ACC112 (cell line): Measurements from ENCODE around the gene CDK5R2.

Experiments used
- H2AFZ ChIP-seq: fragments of 200-600 bp; sonication (generic); one replicate; pipeline ENCODE4 v1.6.0; 2017; ENCODE audit warnings: antibody characterized with exemption, low read length; ENCODE audit not compliant: unreplicated experiment
- H3K27ac ChIP-seq: fragments of 200-600 bp; sonication (generic); 2 replicates; pipeline ENCODE4 v1.5.1; 2014; ENCODE audit warnings: low read depth, mild to moderate bottlenecking, antibody characterized with exemption, low read length, moderate library complexity
- H3K27me3 ChIP-seq: fragments of 200-600 bp; sonication (generic); 2 replicates; pipeline ENCODE4 v1.6.1; 2014; ENCODE audit warnings: mild to moderate bottlenecking, antibody characterized with exemption, low read length, moderate library complexity, mixed read lengths; ENCODE audit not compliant: insufficient read depth
- H3K36me3 ChIP-seq: fragments of 200-600 bp; sonication (generic); 2 replicates; pipeline ENCODE4 v1.6.1; 2016; ENCODE audit warnings: mild to moderate bottlenecking, antibody characterized with exemption, low read length, moderate library complexity, mixed read lengths; ENCODE audit not compliant: insufficient read depth
- H3K4me1 ChIP-seq: fragments of 200-600 bp; sonication (generic); one replicate; pipeline ENCODE4 v1.6.1; 2016; ENCODE audit warnings: low read length, mixed read lengths; ENCODE audit not compliant: insufficient read depth, unreplicated experiment, control insufficient read depth
- H3K4me3 ChIP-seq: fragments of 200-600 bp; sonication (generic); 2 replicates; pipeline ENCODE4 v1.5.1; 2014; ENCODE audit warnings: mild to moderate bottlenecking, low read depth, low read length
- H3K79me2 ChIP-seq: fragments of 200-600 bp; sonication (generic); one replicate; pipeline ENCODE4 v1.6.0; 2016; ENCODE audit warnings: low read length; ENCODE audit not compliant: control insufficient read depth, unreplicated experiment, insufficient read depth

CDK5R2 gene

DNA sequence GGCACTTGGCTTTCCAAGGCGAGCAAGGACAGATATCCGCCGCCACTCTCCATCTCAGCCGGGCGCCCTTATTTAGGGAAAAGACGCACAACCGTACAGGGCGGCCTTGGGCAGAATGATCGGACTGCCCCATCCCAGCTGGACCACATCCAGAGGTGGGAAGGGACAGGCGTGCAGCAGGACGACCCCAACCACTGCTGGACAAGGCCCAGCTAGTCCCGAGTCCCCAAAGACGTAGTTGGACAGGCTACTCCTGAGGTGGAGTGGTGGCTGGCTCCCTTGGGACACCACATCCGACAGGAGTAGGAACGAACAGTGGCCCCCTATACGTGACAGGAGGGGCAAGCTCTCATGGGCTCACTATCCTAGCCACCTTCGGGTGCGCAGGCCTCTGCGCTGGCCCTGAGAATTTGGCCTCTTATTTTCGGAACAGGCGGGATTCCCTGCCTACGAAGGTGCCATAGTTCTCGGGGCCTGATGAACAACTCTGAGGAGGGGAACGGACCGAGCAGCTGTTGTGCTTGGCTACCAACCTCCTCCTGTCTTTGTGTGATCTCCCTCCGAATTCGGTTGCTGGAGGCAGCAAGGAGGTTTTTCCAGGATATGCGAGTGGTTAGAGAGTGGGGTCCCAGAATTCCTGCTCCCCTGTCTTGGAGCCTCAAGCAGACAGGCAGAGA, 23.3 kb downstream of the CDK5R2 start:
- Histone ChIP-seq H3K36me3 (no peaks in the 10 kb centered on the region), H3K4me1 (no peaks in the 10 kb centered on the region), H3K79me2 (no peaks in the 10 kb centered on the region), H3K27me3 (peaks cover 82% of the 10 kb centered on the region), H3K4me3 (no peak overlapping the region; the same call in 1 of the 2 replicates), H3K27ac (no peak overlapping the region), H2AFZ (no peak overlapping the region)

DNA sequence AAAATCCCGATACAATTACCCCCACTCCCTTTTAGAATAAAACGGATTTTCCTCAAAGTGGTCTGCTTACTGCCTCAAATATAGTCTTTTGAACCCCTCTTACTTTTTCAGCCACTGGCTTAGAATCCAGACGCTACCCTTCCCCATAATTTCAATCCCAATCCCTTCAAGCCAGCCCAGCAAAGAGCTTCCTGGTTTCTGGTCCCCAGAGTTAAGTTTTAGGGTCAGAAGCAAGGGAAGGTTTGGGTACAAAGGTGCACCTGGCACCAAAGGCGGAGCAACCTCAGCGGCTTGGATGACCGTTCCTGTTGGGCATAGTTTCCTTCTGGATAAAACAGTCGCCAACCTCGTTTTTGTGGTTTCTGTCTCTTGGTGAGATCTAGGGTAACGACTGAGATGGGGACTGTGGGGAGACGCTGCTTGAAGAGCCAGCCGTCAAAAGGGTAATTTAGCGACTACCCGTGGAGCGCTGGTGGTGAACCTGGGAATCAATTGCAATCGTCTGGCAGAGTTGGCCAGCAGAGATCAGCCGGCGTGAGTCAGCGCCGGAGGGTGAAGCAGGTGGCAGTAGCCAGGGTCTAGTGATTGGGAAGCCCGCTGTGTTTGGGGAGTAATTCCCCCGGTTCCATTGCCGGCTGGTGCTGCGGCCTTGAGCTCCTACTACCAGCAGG, 23.9 kb downstream of the CDK5R2 start:
- Histone ChIP-seq H3K36me3 (no peaks in the 10 kb centered on the region), H3K4me1 (no peaks in the 10 kb centered on the region), H2AFZ (no peak overlapping the region), H3K79me2 (no peaks in the 10 kb centered on the region), H3K4me3 (no peak overlapping the region), H3K27ac (no peak overlapping the region), H3K27me3 (peaks cover 82% of the 10 kb centered on the region)

DNA sequence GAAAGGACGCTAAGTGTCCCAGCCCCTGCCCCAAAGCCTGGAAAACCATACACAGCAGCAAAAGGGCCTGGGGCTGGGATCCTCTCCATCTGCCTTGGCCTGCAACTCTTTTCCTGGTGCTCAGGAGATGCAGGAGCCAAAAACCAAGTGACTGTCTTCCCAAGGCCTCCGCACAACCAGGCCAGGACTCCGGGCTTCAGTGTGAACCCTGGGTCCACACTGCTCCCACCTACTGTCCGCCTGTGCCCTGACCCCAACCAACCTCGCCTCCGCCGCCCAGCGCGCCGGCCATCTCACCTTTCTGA, 24.4 kb downstream of the CDK5R2 start:
- H3K79me2 ChIP-seq: no peaks in the 10 kb centered on the region
- no peak overlapping the region for H3K27ac ChIP-seq
- no peaks in the 10 kb centered on the region for H3K36me3 ChIP-seq
- peaks cover 84% of the 10 kb centered on the region for H3K27me3 ChIP-seq
- H2AFZ ChIP-seq: no peak overlapping the region
- H3K4me1 ChIP-seq: no peaks in the 10 kb centered on the region
- no peak overlapping the region for H3K4me3 ChIP-seq

DNA sequence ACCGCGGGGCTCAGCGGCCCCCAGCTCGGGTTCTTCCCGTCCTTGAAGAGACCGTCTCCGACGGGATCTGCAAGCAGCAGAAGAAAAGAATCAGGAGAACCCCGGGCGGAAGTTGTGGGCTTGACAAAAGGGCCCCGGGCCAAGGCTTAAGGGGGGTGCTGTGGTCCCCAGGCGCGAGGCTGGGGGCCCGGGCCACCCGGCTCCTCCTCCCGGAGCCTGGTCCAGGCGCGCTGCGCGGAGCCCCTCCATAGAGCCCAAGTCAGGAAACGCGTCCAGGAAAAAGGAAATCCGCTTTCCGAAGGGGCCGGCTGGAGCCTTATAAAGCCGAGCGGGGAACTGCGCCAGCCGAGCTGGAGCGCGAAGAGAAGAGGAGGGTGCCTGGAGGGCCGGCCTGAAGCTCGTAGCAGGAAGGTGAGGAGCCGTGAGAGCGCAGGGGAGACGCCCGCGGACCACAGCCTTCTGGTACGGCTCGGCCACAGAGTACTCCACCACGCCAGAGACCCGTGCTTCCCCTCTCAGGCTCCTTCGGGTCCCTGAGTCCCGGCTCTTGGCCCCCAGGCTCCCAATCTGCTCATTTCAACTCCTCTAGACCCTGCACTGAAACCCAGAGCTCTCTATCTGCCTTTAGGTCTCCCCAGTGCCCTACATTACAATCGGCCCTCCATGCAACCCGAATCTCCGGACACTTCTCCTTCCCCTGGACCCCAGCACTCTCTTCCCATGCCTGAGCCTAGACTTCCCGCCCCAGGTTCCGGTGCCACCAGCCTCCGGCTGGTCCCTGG, 25.0 kb downstream of the CDK5R2 start:
- H3K27me3 ChIP-seq: peaks cover 89% of the 10 kb centered on the region
- H3K27ac ChIP-seq: no peak overlapping the region
- peak overlapping the region; percentile 11 for H2AFZ ChIP-seq
- no peak overlapping the region for H3K4me3 ChIP-seq
- no peaks in the 10 kb centered on the region for H3K79me2 ChIP-seq
- no peaks in the 10 kb centered on the region for H3K36me3 ChIP-seq
- no peaks in the 10 kb centered on the region for H3K4me1 ChIP-seq

DNA sequence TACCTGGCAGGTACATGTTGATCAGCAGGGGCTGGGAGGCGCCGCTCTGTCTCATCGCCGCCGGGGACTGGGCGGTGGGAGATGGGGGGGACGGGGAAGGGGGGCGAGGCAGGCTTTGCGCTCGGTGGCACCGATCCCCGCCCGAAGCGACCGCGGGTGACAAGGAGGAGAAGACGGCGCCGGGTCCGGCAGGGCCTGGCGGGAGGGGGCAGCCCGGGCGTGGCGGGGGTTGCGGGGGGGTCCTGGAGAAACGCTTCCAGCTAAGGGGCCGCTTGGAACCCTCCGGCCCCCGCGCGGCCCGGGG, 25.5 kb downstream of the CDK5R2 start, which contains the start of gene FEV:
FEV (minus strand) TSS at position 164 of the 304 bp plus-strand sequence; CDS start at position 55, 109 bp downstream.
- no peaks in the 10 kb centered on the region for H3K36me3 ChIP-seq
- peaks cover 95% of the 10 kb centered on the region for H3K27me3 ChIP-seq
- H2AFZ ChIP-seq: peak within 1 kb of the TSS; percentile 11
- no peaks in the 10 kb centered on the region for H3K79me2 ChIP-seq
- no peak within 1 kb of the TSS for H3K4me3 ChIP-seq
- H3K27ac ChIP-seq: no peak within 1 kb of the TSS
- H3K4me1 ChIP-seq: no peaks in the 10 kb centered on the region

DNA sequence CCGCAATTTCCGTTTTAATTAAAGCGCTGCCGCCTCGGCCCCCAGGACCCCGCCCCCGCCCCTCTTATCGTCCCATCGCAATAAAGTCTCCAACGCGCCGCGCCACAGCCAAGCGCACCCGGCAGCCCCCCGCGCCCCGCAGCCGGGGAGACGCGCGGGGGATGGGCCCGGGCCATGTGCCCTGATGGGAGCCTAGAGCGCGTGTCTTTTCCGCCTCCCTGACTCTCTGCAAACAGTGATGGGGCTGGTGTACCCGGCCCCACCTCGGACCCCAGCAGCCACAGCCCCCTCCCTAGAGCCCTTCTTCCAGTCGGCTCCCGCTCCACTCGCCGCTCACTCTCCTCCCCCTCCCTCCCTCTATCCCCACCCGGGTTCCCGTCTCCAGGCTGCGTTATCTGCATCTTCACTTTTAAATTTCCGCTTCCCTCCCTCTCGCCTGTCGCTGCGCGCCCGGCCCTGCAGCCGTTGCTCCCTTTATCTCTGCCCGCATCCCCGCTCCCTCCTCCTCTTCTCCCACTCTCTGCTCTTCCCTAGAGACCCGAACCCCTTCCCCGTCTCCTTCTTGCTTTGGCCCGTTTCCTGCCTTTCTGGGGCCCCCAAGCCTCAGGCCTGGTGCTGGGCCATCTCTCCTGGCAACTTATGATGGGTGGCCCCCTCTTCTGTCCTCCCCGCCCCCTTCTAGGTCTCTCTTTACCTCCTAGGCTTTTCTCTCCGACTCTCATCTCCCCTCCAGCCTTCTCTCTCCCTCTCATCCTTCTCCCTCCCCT, 26.0 kb downstream of the CDK5R2 start:
- Histone ChIP-seq H3K27ac (no peak overlapping the region), H3K79me2 (no peaks in the 10 kb centered on the region), H3K27me3 (peaks cover 98% of the 10 kb centered on the region), H3K4me1 (no peaks in the 10 kb centered on the region), H2AFZ (no peak overlapping the region), H3K4me3 (no peak overlapping the region), H3K36me3 (no peaks in the 10 kb centered on the region)

DNA sequence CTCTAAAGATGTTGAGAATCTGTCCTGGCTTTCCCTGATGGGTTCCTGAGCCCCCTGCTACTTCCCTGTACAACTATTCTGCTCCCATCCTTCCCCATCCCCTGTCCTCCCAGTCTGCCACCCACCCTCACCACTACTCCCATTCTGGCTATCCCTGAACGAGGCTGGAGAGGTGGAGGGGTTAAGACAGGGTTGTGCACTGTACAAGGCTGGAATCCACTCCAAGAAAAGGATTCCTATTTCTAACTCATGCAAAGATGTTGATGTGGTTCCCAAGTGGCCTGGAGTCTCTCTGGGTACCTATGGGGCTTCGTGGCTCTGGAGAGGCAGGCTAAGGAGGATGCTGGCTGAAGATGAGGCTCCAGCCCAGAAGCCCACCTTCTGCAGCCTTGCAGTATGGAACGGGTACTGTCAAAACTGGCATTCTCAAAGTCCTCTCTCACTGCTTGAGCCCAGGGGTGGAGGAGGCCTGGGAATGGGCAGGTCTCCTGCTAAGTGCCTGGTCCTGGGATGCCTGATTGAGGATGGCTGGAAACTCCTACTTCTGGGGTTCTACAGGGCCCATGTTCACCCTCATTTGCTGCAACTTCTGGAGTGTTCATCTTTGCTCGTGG, 26.8 kb downstream of the CDK5R2 start:
- H3K27me3 ChIP-seq: peaks cover 99% of the 10 kb centered on the region
- no peak overlapping the region for H2AFZ ChIP-seq
- no peaks in the 10 kb centered on the region for H3K36me3 ChIP-seq
- no peak overlapping the region for H3K4me3 ChIP-seq
- no peaks in the 10 kb centered on the region for H3K4me1 ChIP-seq
- H3K79me2 ChIP-seq: no peaks in the 10 kb centered on the region
- H3K27ac ChIP-seq: no peak overlapping the region

DNA sequence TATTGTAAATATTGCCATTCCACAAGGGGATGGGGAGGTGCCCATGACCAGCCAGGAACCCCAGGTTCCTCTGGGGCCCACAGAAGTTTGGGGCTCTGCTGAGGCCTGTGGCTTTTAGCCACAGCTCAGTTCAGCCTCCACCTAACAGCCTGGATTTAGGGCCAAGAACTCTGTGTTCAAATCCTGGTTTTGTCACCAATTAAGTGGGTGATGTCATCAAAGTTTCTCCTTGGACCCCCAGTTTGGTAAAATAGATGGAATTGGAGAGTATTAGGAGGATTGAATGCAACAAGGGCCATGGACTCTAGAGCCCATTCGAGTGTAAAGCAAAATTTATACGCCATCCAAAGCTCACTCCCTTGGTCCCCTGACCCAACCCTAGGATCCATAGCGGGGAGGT, 28.7 kb downstream of the CDK5R2 start:
- H3K27ac ChIP-seq: no peak overlapping the region
- H2AFZ ChIP-seq: no peak overlapping the region
- no peak overlapping the region for H3K4me3 ChIP-seq
- no peaks in the 10 kb centered on the region for H3K79me2 ChIP-seq
- no peaks in the 10 kb centered on the region for H3K36me3 ChIP-seq
- H3K4me1 ChIP-seq: no peaks in the 10 kb centered on the region
- peaks cover 99% of the 10 kb centered on the region for H3K27me3 ChIP-seq

DNA sequence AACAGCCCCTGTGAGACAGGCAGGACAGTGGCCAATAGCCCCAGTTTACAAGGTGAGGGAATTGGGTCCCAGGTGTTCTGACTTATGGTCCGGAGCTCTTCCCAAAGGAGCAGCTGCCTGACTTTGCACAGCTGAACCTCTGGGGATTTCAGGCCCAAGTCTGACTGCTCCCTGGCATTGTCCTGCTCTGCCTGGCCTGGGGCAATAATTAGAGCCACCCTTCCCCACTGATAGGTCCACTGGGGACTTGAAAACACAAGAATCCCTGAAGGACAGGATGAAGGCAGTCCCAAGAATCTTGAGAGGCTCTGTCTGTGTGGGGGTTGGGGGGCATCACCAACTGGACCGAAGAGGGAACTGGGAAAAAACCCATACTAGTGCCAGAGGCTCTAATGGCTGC, 29.2 kb downstream of the CDK5R2 start:
- no peak overlapping the region for H3K4me3 ChIP-seq
- no peaks in the 10 kb centered on the region for H3K36me3 ChIP-seq
- no peak overlapping the region for H2AFZ ChIP-seq
- H3K4me1 ChIP-seq: no peaks in the 10 kb centered on the region
- peaks cover 99% of the 10 kb centered on the region for H3K27me3 ChIP-seq
- H3K79me2 ChIP-seq: no peaks in the 10 kb centered on the region
- no peak overlapping the region for H3K27ac ChIP-seq

DNA sequence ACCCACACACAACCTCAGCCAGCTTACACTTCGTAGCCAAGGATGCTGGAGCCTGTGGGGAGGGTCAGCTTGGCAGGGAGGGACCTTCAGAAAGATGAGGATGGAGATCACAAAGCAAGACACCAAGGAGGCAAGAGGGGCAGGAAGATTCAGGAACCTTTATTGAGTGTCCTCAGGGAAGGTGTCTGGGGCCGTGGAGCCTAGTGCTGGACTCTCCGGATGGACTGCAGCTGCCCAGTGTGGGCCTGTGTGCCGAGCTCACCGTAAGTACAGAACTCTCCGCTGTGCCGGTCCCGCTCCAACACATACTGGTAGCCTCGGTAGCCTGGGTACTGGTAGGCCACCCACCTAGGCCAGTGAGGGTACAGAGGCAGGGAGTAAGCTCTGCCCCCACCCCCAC, 30.6 kb downstream of the CDK5R2 start:
- Histone ChIP-seq H3K27me3 (peaks cover 98% of the 10 kb centered on the region), H3K79me2 (no peaks in the 10 kb centered on the region), H3K4me3 (no peak overlapping the region), H3K27ac (no peak overlapping the region), H2AFZ (no peak overlapping the region), H3K4me1 (peaks cover 4% of the 10 kb centered on the region), H3K36me3 (no peaks in the 10 kb centered on the region)
